KMS-11 (cell line): Measurements from ENCODE around the gene IL21R.

Experiments
- H2AFZ ChIP-seq: fragments of 200-600 bp; sonication (generic); 2 replicates; pipeline ENCODE4 v1.6.1; 2016; ENCODE audit warnings: antibody characterized with exemption, mixed run types, low read depth
- H3K27ac ChIP-seq: fragments of 200-600 bp; sonication (generic); 2 replicates; pipeline ENCODE4 v1.6.1; 2016; ENCODE audit warnings: mild to moderate bottlenecking, mixed run types
- H3K27me3 ChIP-seq: fragments of 200-600 bp; sonication (generic); 2 replicates; pipeline ENCODE4 v1.6.1; 2017; ENCODE audit warnings: mild to moderate bottlenecking, low read depth, mixed run types, moderate library complexity; ENCODE audit not compliant: insufficient read depth
- H3K36me3 ChIP-seq: fragments of 200-600 bp; sonication (generic); 2 replicates; pipeline ENCODE4 v1.6.1; 2017; ENCODE audit warnings: mild to moderate bottlenecking, mixed run types; ENCODE audit not compliant: insufficient read depth
- H3K4me1 ChIP-seq: fragments of 200-600 bp; sonication (generic); 2 replicates; pipeline ENCODE4 v1.6.1; 2016; ENCODE audit warnings: mild to moderate bottlenecking, low read depth, mixed run types; ENCODE audit not compliant: poor library complexity, severe bottlenecking
- H3K4me2 ChIP-seq: fragments of 200-600 bp; sonication (generic); 2 replicates; pipeline ENCODE4 v1.7.0; 2016; ENCODE audit warnings: mild to moderate bottlenecking, mixed run types
- H3K4me3 ChIP-seq: fragments of 200-600 bp; sonication (generic); IDR thresholded peaks from 2 replicates; pipeline ENCODE4 v1.6.1; 2017; ENCODE audit warnings: low read depth, low read length, mixed read lengths; ENCODE audit not compliant: insufficient read depth
- H3K79me2 ChIP-seq: fragments of 200-600 bp; sonication (generic); 2 replicates; pipeline ENCODE4 v1.6.1; 2016; ENCODE audit warnings: low read depth, mixed run types; ENCODE audit not compliant: insufficient read depth
- H3K9ac ChIP-seq: fragments of 200-600 bp; sonication (generic); 2 replicates; pipeline ENCODE4 v1.6.1; 2016; ENCODE audit warnings: mild to moderate bottlenecking, mixed run types
- H4K20me1 ChIP-seq: fragments of 200-600 bp; sonication (generic); 2 replicates; pipeline ENCODE4 v1.6.1; 2016; ENCODE audit warnings: mild to moderate bottlenecking, mixed run types; ENCODE audit not compliant: insufficient read depth
- TF ChIP-seq, protein P1 (sequence below): fragments of 200-600 bp; sonication (generic); conservative IDR thresholded peaks from 2 replicates; pipeline ENCODE4 v1.6.1; 2017; ENCODE audit warnings: low read depth, mild to moderate bottlenecking, antibody characterized with exemption, low read length, moderate library complexity, mixed read lengths

IL21R gene

DNA sequence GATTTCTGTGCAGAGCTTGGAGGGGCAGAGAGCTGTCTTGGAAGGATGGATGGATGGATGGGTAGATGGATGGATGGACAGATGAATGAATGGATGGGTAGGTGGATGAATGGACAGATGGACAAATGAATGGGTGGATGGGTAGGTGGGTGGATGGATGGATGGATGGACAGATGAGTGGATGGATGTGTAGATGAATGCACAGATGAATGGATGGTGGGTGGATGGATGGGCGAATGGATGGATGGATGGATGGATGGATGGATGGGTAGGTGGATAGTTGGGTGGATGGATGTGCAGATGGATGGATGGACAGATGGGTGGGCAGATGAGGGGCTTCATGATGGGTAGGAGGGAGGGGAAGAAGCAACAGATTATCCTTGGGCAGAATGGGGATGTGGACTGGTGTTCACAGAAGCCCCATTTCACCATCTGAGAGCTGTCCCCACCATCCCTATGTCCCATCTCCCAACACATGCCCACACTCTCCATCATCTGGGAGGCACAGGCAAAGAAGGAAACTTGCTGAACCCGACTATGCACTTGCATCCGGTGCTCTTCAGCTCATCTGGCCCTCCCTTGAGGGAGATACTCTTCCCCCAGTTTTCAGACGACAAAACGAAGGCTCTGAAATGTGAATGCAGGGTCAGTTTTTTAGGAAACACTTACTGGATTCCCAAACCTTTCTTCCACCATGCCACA is 57.2 kb downstream of the IL21R start:
- Histone ChIP-seq H3K4me1 (peaks cover 8% of the 10 kb centered on the region), H3K4me3 (no peak overlapping the region), H3K4me2 (no peak overlapping the region), H4K20me1 (no peaks in the 10 kb centered on the region), H3K9ac (no peak overlapping the region), H3K27me3 (no peaks in the 10 kb centered on the region), H3K36me3 (no peaks in the 10 kb centered on the region), H2AFZ (no peak overlapping the region), H3K79me2 (no peaks in the 10 kb centered on the region), H3K27ac (no peak overlapping the region)
- TF ChIP-seq, protein P1, sequence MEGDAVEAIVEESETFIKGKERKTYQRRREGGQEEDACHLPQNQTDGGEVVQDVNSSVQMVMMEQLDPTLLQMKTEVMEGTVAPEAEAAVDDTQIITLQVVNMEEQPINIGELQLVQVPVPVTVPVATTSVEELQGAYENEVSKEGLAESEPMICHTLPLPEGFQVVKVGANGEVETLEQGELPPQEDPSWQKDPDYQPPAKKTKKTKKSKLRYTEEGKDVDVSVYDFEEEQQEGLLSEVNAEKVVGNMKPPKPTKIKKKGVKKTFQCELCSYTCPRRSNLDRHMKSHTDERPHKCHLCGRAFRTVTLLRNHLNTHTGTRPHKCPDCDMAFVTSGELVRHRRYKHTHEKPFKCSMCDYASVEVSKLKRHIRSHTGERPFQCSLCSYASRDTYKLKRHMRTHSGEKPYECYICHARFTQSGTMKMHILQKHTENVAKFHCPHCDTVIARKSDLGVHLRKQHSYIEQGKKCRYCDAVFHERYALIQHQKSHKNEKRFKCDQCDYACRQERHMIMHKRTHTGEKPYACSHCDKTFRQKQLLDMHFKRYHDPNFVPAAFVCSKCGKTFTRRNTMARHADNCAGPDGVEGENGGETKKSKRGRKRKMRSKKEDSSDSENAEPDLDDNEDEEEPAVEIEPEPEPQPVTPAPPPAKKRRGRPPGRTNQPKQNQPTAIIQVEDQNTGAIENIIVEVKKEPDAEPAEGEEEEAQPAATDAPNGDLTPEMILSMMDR = no peak

DNA sequence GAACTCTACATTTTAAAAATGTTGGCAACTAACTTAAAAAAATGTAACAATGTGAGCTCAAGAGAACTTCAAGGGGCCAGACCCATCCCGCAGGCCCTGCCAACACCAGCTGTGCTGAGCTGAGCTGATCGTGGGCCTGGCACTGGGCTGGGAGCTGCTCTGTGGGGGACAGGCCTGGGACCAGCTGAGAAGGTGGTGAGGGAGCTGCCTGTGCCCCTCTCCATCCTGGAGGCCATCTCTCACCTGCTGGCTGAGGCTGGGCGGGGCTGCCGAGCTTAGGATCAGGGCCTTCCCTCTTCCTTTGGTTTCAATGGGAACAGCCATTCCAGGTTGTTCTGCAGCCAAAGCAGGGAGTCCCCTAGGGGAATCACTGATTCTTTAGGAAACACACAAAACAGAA is 58.2 kb downstream of the IL21R start:
- peaks cover 8% of the 10 kb centered on the region for H3K4me1 ChIP-seq
- no peak overlapping the region for H3K4me3 ChIP-seq
- TF ChIP-seq, protein P1 = no peak
- H4K20me1 ChIP-seq = no peaks in the 10 kb centered on the region
- no peak overlapping the region for H3K27ac ChIP-seq
- H3K36me3 ChIP-seq = no peaks in the 10 kb centered on the region
- H2AFZ ChIP-seq = no peak overlapping the region
- no peaks in the 10 kb centered on the region for H3K79me2 ChIP-seq
- H3K9ac ChIP-seq = no peak overlapping the region
- no peak overlapping the region for H3K4me2 ChIP-seq
- no peaks in the 10 kb centered on the region for H3K27me3 ChIP-seq

DNA sequence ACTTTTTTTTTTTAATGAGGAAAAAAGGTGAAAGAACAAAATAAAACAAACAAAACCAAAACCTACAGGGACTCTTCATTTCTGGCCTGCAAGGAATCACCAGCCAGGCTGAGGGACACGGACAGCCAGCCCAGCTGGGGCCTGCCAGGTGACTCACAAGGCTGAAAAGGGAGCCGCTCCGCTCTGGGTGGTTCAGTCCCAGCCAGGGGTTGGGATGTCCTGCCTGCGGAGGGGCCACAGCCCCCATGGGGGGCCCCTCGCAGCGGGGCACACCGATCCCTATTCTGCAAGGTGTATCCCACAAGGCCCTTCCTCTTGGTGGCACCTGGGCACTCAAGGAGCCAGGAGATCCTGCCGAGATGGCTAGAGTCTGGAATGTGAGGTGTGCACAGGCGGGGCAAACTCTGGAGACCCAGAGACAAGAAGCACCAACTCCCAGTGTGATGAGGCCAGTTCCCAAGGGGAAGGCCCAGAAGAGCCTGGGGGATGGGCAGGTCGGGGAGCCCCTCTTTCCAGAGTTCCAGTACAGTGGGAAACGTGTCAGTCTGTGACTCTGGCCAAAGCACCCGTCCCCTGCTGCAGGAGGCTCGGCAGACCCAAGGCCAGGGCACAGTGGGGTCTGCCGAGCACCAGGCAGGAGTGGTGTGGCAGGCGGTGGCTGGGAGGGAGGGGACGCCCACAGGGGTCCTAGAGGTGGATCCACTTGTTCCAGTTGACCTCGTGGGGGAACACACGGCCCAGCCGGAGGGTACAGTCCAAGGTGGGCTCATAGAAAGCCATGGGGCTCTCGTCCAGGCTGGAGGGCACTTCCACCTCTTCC is 58.9 kb downstream of the IL21R start:
- Histone ChIP-seq H3K4me3 (no peak overlapping the region), H3K4me1 (peaks cover 8% of the 10 kb centered on the region), H3K27me3 (no peaks in the 10 kb centered on the region), H2AFZ (no peak overlapping the region), H4K20me1 (no peaks in the 10 kb centered on the region), H3K9ac (no peak overlapping the region), H3K36me3 (no peaks in the 10 kb centered on the region), H3K27ac (no peak overlapping the region), H3K79me2 (no peaks in the 10 kb centered on the region), H3K4me2 (no peak overlapping the region)
- TF ChIP-seq, protein P1 = no peak

DNA sequence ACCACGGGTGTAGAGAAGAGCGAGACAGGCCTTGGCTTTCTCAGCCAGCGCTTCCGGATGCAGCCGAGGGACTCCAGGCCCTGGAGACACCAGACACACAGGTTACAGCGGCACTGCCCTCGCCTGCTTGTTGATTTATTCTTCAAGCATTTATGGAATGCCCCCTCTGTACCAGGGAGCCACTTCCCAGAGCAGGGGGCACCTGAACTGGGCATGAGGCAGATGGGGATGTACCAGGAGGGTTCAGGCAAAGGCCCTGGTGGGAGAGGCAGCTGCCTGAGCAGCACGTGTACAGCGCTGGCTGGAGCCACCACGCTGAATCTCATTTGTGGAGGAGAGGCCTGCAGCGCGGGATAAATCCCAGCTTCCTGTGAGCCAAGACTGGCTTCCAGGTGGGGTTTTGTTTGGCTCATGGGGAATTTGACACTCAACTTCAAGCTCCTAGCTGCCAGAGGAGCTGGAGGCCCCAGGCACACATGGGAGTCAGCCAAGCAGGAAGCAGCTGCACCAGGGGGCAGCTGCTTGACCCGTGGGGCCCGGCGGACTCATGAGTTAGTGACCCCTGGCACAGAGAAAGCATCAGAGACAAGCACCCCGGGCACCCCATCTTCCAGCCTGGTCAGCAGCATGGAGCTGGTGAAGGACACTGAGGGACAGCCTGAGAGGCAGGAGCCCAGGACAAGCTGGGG is 59.7 kb downstream of the IL21R start:
- Histone ChIP-seq H3K27ac (no peak overlapping the region), H2AFZ (no peak overlapping the region), H3K27me3 (no peaks in the 10 kb centered on the region), H3K4me2 (no peak overlapping the region), H3K79me2 (no peaks in the 10 kb centered on the region), H3K36me3 (no peaks in the 10 kb centered on the region), H3K4me1 (peaks cover 8% of the 10 kb centered on the region), H4K20me1 (no peaks in the 10 kb centered on the region), H3K9ac (no peak overlapping the region), H3K4me3 (no peak overlapping the region)
- TF ChIP-seq, protein P1 = no peak
